ENCODE measurements around the gene ZNF57. TPM values are rescaled to one million over a fixed set of nuclear protein-coding genes. Genes with fewer than 3 reads are reported as not detected.

The ZNF57 gene
- total and polyA plus RNA-seq, 9 of the 15 experiments (the other 6 are each of a cell fraction or from before 2014, with no cell fraction given): 3.9 to 13.5 (median 7.8) TPM

GRCh38 chr19:2867025-2867991 lies 33.4 kb upstream of the ZNF57 start, which contains the start of gene ZNF556:
TSS of gene ZNF556 (plus strand) at chr19:2867335. CDS start at chr19:2867422, 87 bp downstream.
- H2AFZ ChIP-seq (ENCODE audit: low read depth, low read length): 0 out of 2 replicates have a peak within 1 kb of the TSS, but pooled peaks have one; percentile 46
- no peaks in the 10 kb centered on the region for H3K36me3 ChIP-seq (ENCODE audit: control insufficient read depth, insufficient read depth, low read length)
- CTCF ChIA-PET (ENCODE audit: low intra/inter-chr PET ratio): no interaction called here
- 72% methylated on average over 31 of the region's 36 CpGs for WGBS (ENCODE audit: insufficient coverage, low coverage, missing lambda C conversion rate)
- BruUV-seq (replicated peaks): no TSS peak
- peaks cover 12 to 21% of the 10 kb centered on the region in 2 experiments; a peak in 4 of 5 replicates for H3K4me1 ChIP-seq (replicated peaks in 1 of 2; ENCODE audit: control insufficient read depth in 2 of 2, insufficient read depth in 2 of 2, low read length in 2 of 2)
- H3K27me3 ChIP-seq (ENCODE audit: control insufficient read depth in 2 of 2, insufficient read depth in 2 of 2, low read length in 2 of 2): no peaks in the 10 kb centered on the region; a peak in 1 of 5 replicates
- ATAC-seq (peak; percentile 96), DNase-seq (ENCODE audit: extremely low read depth in 1 of 4, low spot score in 3 of 4) (peak; percentile 45 to 83 (median 70)), FAIRE-seq (peak; percentile 87)
- H3K9me3 ChIP-seq (replicated peaks; ENCODE audit: control insufficient read depth, insufficient read depth, low read depth, low read length): peaks cover 4% of the 10 kb centered on the region
- intact Hi-C loops (cut with micrococcal nuclease) (no loop called here), in situ Hi-C loops (cut with MboI) (no loop called here)
- H3K79me2 ChIP-seq (ENCODE audit: control insufficient read depth, insufficient read depth, low read length): no peaks in the 10 kb centered on the region
- H3K9ac ChIP-seq (ENCODE audit: insufficient read depth in 1 of 2, low read depth in 2 of 2, low read length in 2 of 2): peak within 1 kb of the TSS; percentile 13 to 36; a peak in 1 of 4 replicates
- H4K20me1 ChIP-seq (replicated peaks; ENCODE audit: control insufficient read depth, insufficient read depth, low read length): no peaks in the 10 kb centered on the region
- no peaks in the 10 kb centered on the region for H3K9me1 ChIP-seq (ENCODE audit: control insufficient read depth, insufficient read depth, low read length)
- POLR2A ChIA-PET: interaction anchor here (0.6 kb wide), 1 partner anchor 144 kb away, joined by 3 read pairs; no protein-coding TSS in a partner anchor
- H3K27ac ChIP-seq (ENCODE audit: extremely low read depth, low read depth, low read length): peak within 1 kb of the TSS; percentile 74; the same call in 1 of the 3 replicates
- H3K4me2 ChIP-seq (ENCODE audit: insufficient read depth, low read length): 0 out of 2 replicates have a peak within 1 kb of the TSS, but pooled peaks have one; percentile 1
- H3K4me3 ChIP-seq: no peak within 1 kb of the TSS
- TF ChIP-seq TSHZ1 (CRISPR knock-in tag; IDR thresholded peaks at IDR 0.05) (no peak), HOXB6 (CRISPR knock-in tag; IDR thresholded peaks at IDR 0.05; ENCODE audit: borderline replicate concordance) (no peak), ZNF217 (CRISPR knock-in tag; IDR thresholded peaks at IDR 0.05) (no peak), ZNF551 (CRISPR knock-in tag; IDR thresholded peaks at IDR 0.05) (no peak), CHD4 (IDR thresholded peaks at IDR 0.05; ENCODE audit: insufficient read depth, insufficient replicate concordance, low read depth, low read length, poor library complexity, severe bottlenecking) (no peak), PML (IDR thresholded peaks at IDR 0.05; ENCODE audit: low read length) (no peak), NFYB (IDR thresholded peaks at IDR 0.05; ENCODE audit: extremely low read depth, insufficient read length) (peak; percentile 95), MBD2 (IDR thresholded peaks at IDR 0.05; ENCODE audit: borderline replicate concordance, low read depth) (peak; percentile 45; the same call in 1 of the 2 replicates), CAMTA2 (CRISPR knock-in tag; conservative IDR thresholded peaks at IDR 0.05) (no peak), ARID3B (CRISPR knock-in tag; IDR thresholded peaks at IDR 0.05; ENCODE audit: borderline replicate concordance) (no peak), PKNOX1 (IDR thresholded peaks at IDR 0.05) (peak; percentile 95), NCOR1 (IDR thresholded peaks at IDR 0.05) (no peak), ATF2 (CRISPR knock-in tag; IDR thresholded peaks at IDR 0.05) (no peak)

Measured in K562 (cell line).